ENCODE data around the gene LYRM2.

DNA sequence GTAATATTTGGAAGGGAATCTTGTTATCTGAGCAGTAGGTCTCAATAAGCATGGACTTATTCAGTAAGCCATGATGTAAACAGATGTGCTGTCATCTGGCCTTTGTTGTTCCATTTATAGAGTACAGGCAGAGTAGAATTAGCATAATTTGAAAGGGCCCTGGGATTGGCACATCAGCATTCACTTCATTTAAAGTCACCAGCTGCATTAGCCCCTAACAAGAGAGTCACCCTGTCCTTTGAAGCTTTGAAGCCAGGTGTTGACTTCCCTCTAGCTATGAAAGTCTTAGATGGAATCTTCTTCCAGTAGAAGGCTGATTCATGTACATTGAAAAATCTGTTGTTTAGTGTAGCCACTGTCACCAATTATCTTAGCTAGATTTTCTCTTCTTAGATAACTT, 109.7 kb downstream of the LYRM2 start:
- TF ChIP-seq, protein P1, sequence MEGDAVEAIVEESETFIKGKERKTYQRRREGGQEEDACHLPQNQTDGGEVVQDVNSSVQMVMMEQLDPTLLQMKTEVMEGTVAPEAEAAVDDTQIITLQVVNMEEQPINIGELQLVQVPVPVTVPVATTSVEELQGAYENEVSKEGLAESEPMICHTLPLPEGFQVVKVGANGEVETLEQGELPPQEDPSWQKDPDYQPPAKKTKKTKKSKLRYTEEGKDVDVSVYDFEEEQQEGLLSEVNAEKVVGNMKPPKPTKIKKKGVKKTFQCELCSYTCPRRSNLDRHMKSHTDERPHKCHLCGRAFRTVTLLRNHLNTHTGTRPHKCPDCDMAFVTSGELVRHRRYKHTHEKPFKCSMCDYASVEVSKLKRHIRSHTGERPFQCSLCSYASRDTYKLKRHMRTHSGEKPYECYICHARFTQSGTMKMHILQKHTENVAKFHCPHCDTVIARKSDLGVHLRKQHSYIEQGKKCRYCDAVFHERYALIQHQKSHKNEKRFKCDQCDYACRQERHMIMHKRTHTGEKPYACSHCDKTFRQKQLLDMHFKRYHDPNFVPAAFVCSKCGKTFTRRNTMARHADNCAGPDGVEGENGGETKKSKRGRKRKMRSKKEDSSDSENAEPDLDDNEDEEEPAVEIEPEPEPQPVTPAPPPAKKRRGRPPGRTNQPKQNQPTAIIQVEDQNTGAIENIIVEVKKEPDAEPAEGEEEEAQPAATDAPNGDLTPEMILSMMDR (tag by site-specific recombination; IDR thresholded peaks at IDR 0.05), result no peak
- no peak for TF ChIP-seq ZNF24 (tag by site-specific recombination; IDR thresholded peaks at IDR 0.05)
- TF ChIP-seq ZSCAN30 (tag by site-specific recombination; IDR thresholded peaks at IDR 0.05), result no peak
- no peak for TF ChIP-seq ZNF677 (tag by site-specific recombination; IDR thresholded peaks at IDR 0.05)
- TF ChIP-seq BCL11A (tag by site-specific recombination; IDR thresholded peaks at IDR 0.05; ENCODE audit: low read depth), result no peak
- no peak for TF ChIP-seq ZNF239 (tag by site-specific recombination; IDR thresholded peaks at IDR 0.05)
- no peak for TF ChIP-seq ZNF629 (tag by site-specific recombination; IDR thresholded peaks at IDR 0.05)
- TF ChIP-seq ZNF785 (tag by site-specific recombination; IDR thresholded peaks at IDR 0.05), result no peak
- no peak for TF ChIP-seq YY1 (tag by site-specific recombination; IDR thresholded peaks at IDR 0.05)
- TF ChIP-seq ZNF274 (IDR thresholded peaks at IDR 0.05; ENCODE audit: low read length), result no peak
- no peak for TF ChIP-seq ZNF274 (tag by site-specific recombination; IDR thresholded peaks at IDR 0.05; ENCODE audit: borderline replicate concordance)

All from HEK293 (cell line).